ENCODE data around the gene BMF. TPM values are rescaled to one million over a fixed set of nuclear protein-coding genes. Genes with fewer than 3 reads are reported as not detected.

BMF gene
- total and polyA plus RNA-seq, 7 experiments from 2014 or later = 1.5 to 31.1 (median 11.4) TPM

DNA sequence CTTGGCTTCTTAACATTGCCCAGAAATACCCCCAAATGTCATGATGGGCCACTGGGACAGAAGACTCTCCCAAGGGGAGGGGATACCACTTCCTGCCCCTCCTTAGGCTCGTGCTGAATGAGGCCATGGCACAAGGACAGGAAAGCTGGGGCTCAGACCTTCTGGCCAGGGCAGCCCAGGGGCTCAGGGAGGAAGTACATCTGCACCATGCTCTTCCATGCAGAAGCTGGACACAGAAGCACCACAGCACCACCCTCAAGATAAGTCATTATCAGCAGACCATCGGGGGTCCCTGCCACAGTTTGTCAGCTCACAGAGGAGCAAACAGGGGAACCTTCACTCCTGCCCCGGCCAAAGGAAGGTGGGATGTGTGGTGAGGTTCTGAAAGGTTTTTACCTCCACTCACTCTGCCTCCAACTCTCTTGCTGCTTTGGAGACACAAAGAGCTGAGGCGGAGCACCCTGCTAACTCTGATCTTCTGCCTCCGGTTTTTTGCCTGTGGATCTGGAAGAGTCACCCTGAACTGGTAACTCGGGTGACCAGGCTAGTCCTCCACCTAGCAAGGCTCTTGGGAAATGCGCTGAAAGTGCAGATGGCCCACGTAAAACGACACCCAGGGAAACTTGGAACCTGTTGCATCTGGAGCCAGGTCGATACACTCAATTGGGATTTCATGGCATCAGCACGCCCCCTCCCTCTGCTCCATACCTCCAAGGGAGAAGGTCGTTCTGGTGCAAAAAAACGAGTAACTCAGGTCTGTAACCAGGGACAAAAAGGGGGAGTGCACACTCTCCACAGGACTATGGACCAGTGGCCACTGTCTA, 8.3 kb downstream of the BMF start:
- Histone ChIP-seq H3K4me3 (ENCODE audit: low read length) (no peak overlapping the region), H3K36me3 (ENCODE audit: control insufficient read depth in 2 of 3, insufficient read depth in 3 of 3, low read length in 3 of 3) (no peaks in the 10 kb centered on the region), H3K4me1 (ENCODE audit: control insufficient read depth in 2 of 2, insufficient read depth in 2 of 2, low read length in 2 of 2) (peaks cover 46 to 47% of the 10 kb centered on the region in 2 donors), H3K27ac (ENCODE audit: low read depth, low read length) (no peak overlapping the region), H3K27me3 (ENCODE audit: control insufficient read depth in 2 of 2, insufficient read depth in 2 of 2, low read length in 2 of 2) (no peaks in the 10 kb centered on the region), H3K9me3 (ENCODE audit: control insufficient read depth in 2 of 3, low read length in 3 of 3) (no peaks in the 10 kb centered on the region)
- H3K4me1 Mint-ChIP-seq = peaks cover 40 to 82% (median 62%) of the 10 kb centered on the region in 7 donors
- ATAC-seq (no peak), DNase-seq (no peak)
- POLR2A ChIA-PET = interaction anchor here (1.5 to 1.9 kb wide), 2 partner anchors 9 to 52 kb away, joined by 4 to 8 read pairs; no protein-coding TSS in a partner anchor
- H3K9me3 Mint-ChIP-seq = peaks cover 0 to 1% (median 0%) of the 10 kb centered on the region in 11 donors
- intact Hi-C loops (cut with micrococcal nuclease) = no loop called here
- peak overlapping the region in 3 of 9 donors; percentile 12 to 66 (median 14) for H3K27ac Mint-ChIP-seq
- peaks cover 0 to 2% (median 0%) of the 10 kb centered on the region in 5 donors for H3K27me3 Mint-ChIP-seq
- H3K4me3 Mint-ChIP-seq = peak overlapping the region in 2 of 10 donors; percentile 21 to 77
- CTCF ChIA-PET = interaction anchor here (1.0 to 1.1 kb wide), 2 partner anchors 9 to 10 kb away, joined by 3 read pairs; partner anchors contain the start of gene BMF
- H3K36me3 Mint-ChIP-seq = peaks cover 0 to 32% (median 0%) of the 10 kb centered on the region in 5 donors

DNA sequence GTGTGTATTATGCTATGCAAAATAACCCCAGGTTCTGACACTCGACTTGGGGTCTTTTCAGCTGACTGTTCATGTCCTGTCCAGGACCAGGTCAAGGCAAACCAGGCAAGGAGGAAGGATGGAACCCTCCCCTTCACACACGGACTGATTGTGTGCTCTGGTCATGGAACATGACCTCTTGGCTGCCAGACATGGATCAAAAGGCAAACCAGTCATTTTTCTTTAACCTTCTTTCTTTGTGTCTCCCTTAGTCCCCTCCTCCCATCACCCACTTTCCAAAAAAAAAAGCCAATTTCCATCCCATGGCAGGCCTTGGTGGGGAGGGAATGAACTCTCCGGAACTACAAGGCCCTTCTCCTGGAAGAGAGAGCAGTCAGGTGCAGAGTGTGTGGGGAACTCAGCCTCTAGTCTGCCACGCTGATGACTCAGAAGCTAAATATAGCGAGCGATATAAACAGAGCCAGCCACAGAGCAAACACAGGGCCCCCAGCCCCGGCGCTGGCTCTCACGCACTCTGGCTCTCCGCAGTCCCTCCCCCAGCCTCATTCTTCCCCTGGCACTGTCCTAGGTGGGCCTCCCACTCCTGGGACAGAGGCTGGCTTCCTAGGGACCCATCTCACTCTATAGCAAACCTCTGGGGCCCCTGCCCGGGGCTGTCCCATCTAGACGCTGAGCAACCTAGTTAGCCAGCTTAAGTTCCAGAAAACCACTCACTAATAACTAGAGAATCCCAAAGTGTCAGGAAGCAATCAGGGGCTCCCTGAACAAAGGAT, 10.0 kb downstream of the BMF start:
- Mint-ChIP-seq H3K4me3 (peak overlapping the region; percentile 55 to 86 (median 66)), H3K36me3 (peaks cover 0 to 30% (median 0%) of the 10 kb centered on the region in 5 donors), H3K9me3 (no peaks in the 10 kb centered on the region), H3K27me3 (peaks cover 0 to 1% (median 0%) of the 10 kb centered on the region in 5 donors), H3K27ac (peak overlapping the region; percentile 28 to 97 (median 81)), H3K4me1 (peaks cover 33 to 86% (median 56%) of the 10 kb centered on the region in 7 donors)
- H3K27me3 ChIP-seq (ENCODE audit: control insufficient read depth in 2 of 2, insufficient read depth in 2 of 2, low read length in 2 of 2) = no peaks in the 10 kb centered on the region
- intact Hi-C loops (cut with micrococcal nuclease) = loop anchor here (1.0 to 2.0 kb wide), 6 partner anchors 10 to 50 kb away; partner anchors contain the start of gene BMF (in 1 of the 2)
- H3K9me3 ChIP-seq (ENCODE audit: control insufficient read depth in 2 of 3, low read length in 3 of 3) = no peaks in the 10 kb centered on the region
- H3K36me3 ChIP-seq (ENCODE audit: control insufficient read depth in 2 of 3, insufficient read depth in 3 of 3, low read length in 3 of 3) = no peaks in the 10 kb centered on the region
- ChIA-PET POLR2A (interaction anchor here (0.6 to 2.1 kb wide), 7 partner anchors 8 to 57 kb away, joined by 3 to 11 read pairs (median 3); partner anchors contain the start of gene BMF), CTCF (interaction anchor here (0.8 to 1.4 kb wide), 4 partner anchors 9 to 53 kb away, joined by 3 read pairs; no protein-coding TSS in a partner anchor)
- ATAC-seq (peak; percentile 90), DNase-seq (peak in 5 of 9 donors; percentile 20 to 76 (median 48))
- no peak overlapping the region for H3K4me3 ChIP-seq (ENCODE audit: low read length)
- peak overlapping the region; percentile 14 for H3K27ac ChIP-seq (ENCODE audit: low read depth, low read length)
- H3K4me1 ChIP-seq (ENCODE audit: control insufficient read depth in 2 of 2, insufficient read depth in 2 of 2, low read length in 2 of 2) = peaks cover 35 to 37% of the 10 kb centered on the region in 2 donors

DNA sequence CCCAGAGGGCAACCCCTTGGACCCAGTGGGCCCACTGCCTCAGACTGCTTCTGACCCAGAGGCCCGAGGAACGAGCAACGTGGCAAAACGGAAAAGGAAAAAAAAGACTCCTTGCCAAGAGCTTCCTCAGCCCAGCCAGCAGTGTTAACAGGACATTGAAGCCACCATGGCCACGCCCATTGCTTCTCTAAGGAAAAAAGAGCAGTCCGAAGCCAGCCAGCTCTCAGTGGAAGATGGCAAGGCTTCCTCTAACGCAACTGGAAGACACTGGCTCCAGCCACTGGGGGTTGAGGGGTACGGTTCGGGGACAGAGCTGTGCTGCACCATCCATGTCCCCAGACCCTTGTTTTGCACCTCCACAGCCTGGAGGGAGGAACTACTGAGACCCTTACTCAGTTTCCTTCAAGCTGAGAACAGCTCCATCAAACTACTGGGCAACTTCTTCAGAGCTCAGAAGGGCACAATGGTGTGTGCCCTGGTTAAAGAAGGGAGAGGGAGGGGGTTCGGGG, 10.7 kb downstream of the BMF start:
- no peaks in the 10 kb centered on the region for H3K27me3 ChIP-seq (ENCODE audit: control insufficient read depth in 2 of 2, insufficient read depth in 2 of 2, low read length in 2 of 2)
- peaks cover 35 to 37% of the 10 kb centered on the region in 2 donors for H3K4me1 ChIP-seq (ENCODE audit: control insufficient read depth in 2 of 2, insufficient read depth in 2 of 2, low read length in 2 of 2)
- H3K27ac ChIP-seq (ENCODE audit: low read depth, low read length) = no peak overlapping the region

DNA sequence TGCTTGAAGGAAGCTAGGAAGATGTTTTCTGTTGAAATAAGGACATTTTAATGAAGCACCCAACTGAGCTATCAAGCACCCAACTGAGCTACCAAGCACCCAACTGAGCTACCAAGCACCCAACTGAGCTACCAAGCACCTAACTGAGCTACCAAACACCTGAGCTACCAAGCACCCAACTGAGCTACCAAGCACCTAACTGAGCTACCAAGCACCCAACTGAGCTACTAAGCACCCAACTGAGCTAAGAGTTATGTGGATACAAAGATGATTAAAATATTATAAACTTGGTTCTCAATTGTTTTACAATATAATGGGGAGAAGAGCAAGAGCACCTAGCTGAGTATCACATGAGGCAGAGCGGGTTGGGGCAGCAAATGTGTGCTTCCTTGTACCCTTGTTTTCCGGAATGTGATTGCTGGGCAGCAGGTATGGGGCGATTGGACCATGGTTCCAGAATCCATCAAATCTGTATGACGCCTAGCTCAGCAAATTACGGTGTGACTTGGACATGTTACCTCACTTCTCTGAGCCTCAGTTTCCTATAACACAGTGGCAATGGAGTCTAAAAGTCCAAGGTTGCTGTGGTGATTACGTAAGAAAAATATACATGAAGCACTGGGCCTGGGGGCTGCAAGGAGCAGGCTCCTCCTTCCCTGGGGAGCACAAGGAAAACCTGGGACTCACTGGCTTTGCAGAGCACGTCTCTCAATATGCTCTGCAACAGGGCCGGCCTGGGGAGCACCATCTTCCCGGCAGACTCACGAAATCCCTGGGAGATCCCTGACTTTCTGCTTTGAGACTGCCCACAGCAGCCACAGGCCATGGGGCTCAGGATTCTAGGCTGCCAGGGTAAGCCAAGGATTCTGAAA, 11.3 kb downstream of the BMF start:
- H3K27me3 ChIP-seq (ENCODE audit: control insufficient read depth in 2 of 2, insufficient read depth in 2 of 2, low read length in 2 of 2) = no peaks in the 10 kb centered on the region
- ATAC-seq (no peak), DNase-seq (no peak)
- H3K36me3 ChIP-seq (ENCODE audit: control insufficient read depth in 2 of 3, insufficient read depth in 3 of 3, low read length in 3 of 3) = no peaks in the 10 kb centered on the region
- Mint-ChIP-seq H3K9me3 (no peaks in the 10 kb centered on the region), H3K4me1 (peaks cover 33 to 88% (median 56%) of the 10 kb centered on the region in 7 donors), H3K36me3 (peaks cover 0 to 30% (median 0%) of the 10 kb centered on the region in 5 donors), H3K4me3 (peak overlapping the region in 4 of 10 donors; percentile 35 to 86 (median 72)), H3K27ac (peak overlapping the region in 6 of 9 donors; percentile 8 to 97 (median 57)), H3K27me3 (no peaks in the 10 kb centered on the region)
- no peak overlapping the region for H3K27ac ChIP-seq (ENCODE audit: low read depth, low read length)
- intact Hi-C loops (cut with micrococcal nuclease) = no loop called here
- H3K4me3 ChIP-seq (ENCODE audit: low read length) = no peak overlapping the region
- ChIA-PET CTCF (interaction anchor here (0.6 to 4.1 kb wide), 4 partner anchors 8 to 208 kb away, joined by 3 to 20 read pairs (median 3); no protein-coding TSS in a partner anchor), POLR2A (interaction anchor here (1.3 to 2.1 kb wide), 3 partner anchors 10 to 56 kb away, joined by 3 to 11 read pairs (median 5); partner anchors contain the start of gene BMF)
- H3K4me1 ChIP-seq (ENCODE audit: control insufficient read depth in 2 of 2, insufficient read depth in 2 of 2, low read length in 2 of 2) = peaks cover 35 to 37% of the 10 kb centered on the region in 2 donors
- no peaks in the 10 kb centered on the region for H3K9me3 ChIP-seq (ENCODE audit: control insufficient read depth in 2 of 3, low read length in 3 of 3)

More for the DNA sequence above, 10.7 kb downstream of the BMF start:
- CTCF ChIA-PET = interaction anchor here (0.6 to 1.4 kb wide), 4 partner anchors 9 to 208 kb away, joined by 3 read pairs; no protein-coding TSS in a partner anchor
- POLR2A ChIA-PET = interaction anchor here (0.6 to 2.1 kb wide), 3 partner anchors 11 to 57 kb away, joined by 3 to 11 read pairs (median 3); partner anchors contain the start of gene BMF
- H3K36me3 ChIP-seq (ENCODE audit: control insufficient read depth in 2 of 3, insufficient read depth in 3 of 3, low read length in 3 of 3) = no peaks in the 10 kb centered on the region
- no peaks in the 10 kb centered on the region for H3K9me3 ChIP-seq (ENCODE audit: control insufficient read depth in 2 of 3, low read length in 3 of 3)
- Mint-ChIP-seq H3K27ac (peak overlapping the region in 7 of 9 donors; percentile 28 to 97 (median 86)), H3K4me3 (peak overlapping the region in 7 of 10 donors; percentile 55 to 86 (median 64)), H3K27me3 (no peaks in the 10 kb centered on the region), H3K4me1 (peaks cover 33 to 90% (median 56%) of the 10 kb centered on the region in 7 donors), H3K36me3 (peaks cover 0 to 29% (median 0%) of the 10 kb centered on the region in 5 donors), H3K9me3 (no peaks in the 10 kb centered on the region)
- ATAC-seq (peak; percentile 28), DNase-seq (no peak)
- no peak overlapping the region for H3K4me3 ChIP-seq (ENCODE audit: low read length)
- intact Hi-C loops (cut with micrococcal nuclease) = loop anchor here (1.0 to 2.0 kb wide), 6 partner anchors 10 to 50 kb away; partner anchors contain the start of gene BMF (in 1 of the 2)

DNA sequence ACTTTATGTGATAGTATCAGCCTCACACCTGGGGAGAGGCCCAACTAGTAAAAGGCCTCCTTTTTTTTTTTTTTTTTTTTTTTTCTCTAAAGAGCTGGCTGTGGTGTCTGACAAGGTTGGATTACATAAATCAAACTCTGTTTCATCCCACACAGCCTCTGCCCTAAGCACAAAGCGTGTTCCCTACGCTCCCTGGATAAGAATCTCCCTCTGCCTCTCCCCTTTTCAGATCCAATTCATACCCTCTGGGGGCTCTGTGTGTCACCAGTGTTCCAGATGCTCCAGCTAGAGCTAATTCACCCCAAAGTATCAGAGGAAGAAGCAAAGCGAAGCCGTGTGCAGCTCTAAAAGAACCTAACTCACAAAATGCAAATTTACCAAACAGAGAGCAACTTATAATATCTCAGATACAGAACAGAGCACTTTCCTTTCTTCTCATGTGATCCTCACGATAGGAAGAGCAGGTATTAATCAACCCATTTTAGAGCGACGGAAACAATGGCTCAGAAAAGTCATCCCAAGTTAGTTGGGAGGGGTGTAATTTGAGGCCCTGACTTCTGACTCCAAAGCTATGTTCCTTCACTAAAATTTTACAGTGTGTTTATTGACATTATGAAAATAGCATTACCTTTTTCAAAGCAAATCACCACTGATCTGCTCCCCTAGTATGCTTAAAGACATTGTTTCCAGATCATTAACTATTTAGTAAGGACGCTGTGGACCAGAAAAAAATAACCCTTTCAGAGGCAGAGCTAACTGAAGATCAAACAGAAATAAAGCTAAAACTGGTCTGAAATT, 12.4 kb downstream of the BMF start:
- no peaks in the 10 kb centered on the region for H3K27me3 Mint-ChIP-seq
- Histone ChIP-seq H3K36me3 (ENCODE audit: control insufficient read depth in 2 of 3, insufficient read depth in 3 of 3, low read length in 3 of 3) (no peaks in the 10 kb centered on the region), H3K27me3 (ENCODE audit: control insufficient read depth in 2 of 2, insufficient read depth in 2 of 2, low read length in 2 of 2) (no peaks in the 10 kb centered on the region), H3K27ac (ENCODE audit: low read depth, low read length) (no peak overlapping the region), H3K4me3 (ENCODE audit: low read length) (no peak overlapping the region), H3K4me1 (ENCODE audit: control insufficient read depth in 2 of 2, insufficient read depth in 2 of 2, low read length in 2 of 2) (peaks cover 31 to 32% of the 10 kb centered on the region in 2 donors), H3K9me3 (ENCODE audit: control insufficient read depth in 2 of 3, low read length in 3 of 3) (no peaks in the 10 kb centered on the region)
- H3K9me3 Mint-ChIP-seq = no peaks in the 10 kb centered on the region
- POLR2A ChIA-PET = interaction anchor here (0.7 to 1.3 kb wide), 3 partner anchors 11 to 41 kb away, joined by 3 to 5 read pairs (median 4); no protein-coding TSS in a partner anchor
- peaks cover 29 to 82% (median 51%) of the 10 kb centered on the region in 7 donors for H3K4me1 Mint-ChIP-seq
- peaks cover 0 to 32% (median 0%) of the 10 kb centered on the region in 5 donors for H3K36me3 Mint-ChIP-seq
- intact Hi-C loops (cut with micrococcal nuclease) = no loop called here
- no peak for DNase-seq
- CTCF ChIA-PET = interaction anchor here (0.7 to 4.1 kb wide), 2 partner anchors 9 to 183 kb away, joined by 3 to 20 read pairs; no protein-coding TSS in a partner anchor
- no peak for ATAC-seq
- peak overlapping the region in 8 of 9 donors; percentile 4 to 83 (median 32) for H3K27ac Mint-ChIP-seq
- H3K4me3 Mint-ChIP-seq = peak overlapping the region in 2 of 10 donors; percentile 1 to 42

Data from naive thymus-derived CD4-positive, alpha-beta T cell (primary cell).